Mucosa of rectum (tissue), 2 donors: Measurements from ENCODE around the gene NPTXR.

Experiments
- H3K27ac ChIP-seq, 2 donors: one replicate each; pipeline ENCODE4 v1.7.0; 2013; ENCODE audit warnings: inconsistent platforms in 2 of 2, low read depth in 2 of 2, low read length in 2 of 2
- H3K27me3 ChIP-seq, 2 donors: one replicate each; pipeline ENCODE4 v1.7.0; 2013; ENCODE audit warnings: low read length in 2 of 2; ENCODE audit not compliant: control insufficient read depth in 2 of 2, insufficient read depth in 2 of 2
- H3K36me3 ChIP-seq, 2 donors: one replicate each; pipeline ENCODE4 v1.7.0; 2013; ENCODE audit warnings: low read length in 2 of 2; ENCODE audit not compliant: control insufficient read depth in 2 of 2, insufficient read depth in 2 of 2
- H3K4me1 ChIP-seq, 2 donors: one replicate each; pipeline ENCODE4 v1.7.0; 2013; ENCODE audit warnings: low read length in 2 of 2, mild to moderate bottlenecking in 1 of 2; ENCODE audit not compliant: control insufficient read depth in 2 of 2, insufficient read depth in 2 of 2
- H3K4me3 ChIP-seq, 2 donors: one replicate each; pipeline ENCODE4 v1.7.0; 2013; ENCODE audit warnings: low read length in 2 of 2
- H3K9ac ChIP-seq, 2 donors: one replicate each; pipeline ENCODE4 v1.7.0; 2013; ENCODE audit warnings: low read length in 2 of 2, low read depth in 1 of 2, mild to moderate bottlenecking in 1 of 2
- H3K9me3 ChIP-seq, 2 donors: one replicate each; pipeline ENCODE4 v1.7.0; 2013; ENCODE audit warnings: low read length in 2 of 2; ENCODE audit not compliant: control insufficient read depth in 2 of 2
- donor health status: healthy.
- donor health status: Normal muscosa, but diverticular disease.

The NPTXR gene

DNA sequence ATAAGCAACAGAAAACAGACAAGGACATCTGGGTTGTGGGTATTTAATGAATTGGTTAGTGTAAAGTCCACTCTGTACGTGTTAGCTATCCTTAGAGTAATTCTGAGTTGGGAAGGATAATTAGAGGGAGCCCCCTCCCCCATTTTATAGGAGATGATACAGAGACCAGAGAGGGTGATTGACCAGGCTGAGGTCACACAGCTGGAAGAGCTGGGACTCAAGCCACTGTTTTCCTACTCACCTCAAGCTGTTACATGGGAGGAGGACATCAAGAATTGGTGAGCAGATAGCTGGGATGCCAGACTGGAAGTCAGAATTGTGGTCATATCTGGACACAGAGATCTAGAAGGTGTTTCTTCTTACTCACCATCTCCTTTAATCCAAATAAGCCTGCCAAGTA lies 8.7 kb upstream of the NPTXR start:
- Histone ChIP-seq H3K9ac (no peak overlapping the region), H3K4me1 (no peaks in the 10 kb centered on the region), H3K4me3 (no peak overlapping the region), H3K9me3 (no peaks in the 10 kb centered on the region), H3K27me3 (peaks cover 3 to 6% of the 10 kb centered on the region in 2 donors), H3K36me3 (no peaks in the 10 kb centered on the region), H3K27ac (no peak overlapping the region)

DNA sequence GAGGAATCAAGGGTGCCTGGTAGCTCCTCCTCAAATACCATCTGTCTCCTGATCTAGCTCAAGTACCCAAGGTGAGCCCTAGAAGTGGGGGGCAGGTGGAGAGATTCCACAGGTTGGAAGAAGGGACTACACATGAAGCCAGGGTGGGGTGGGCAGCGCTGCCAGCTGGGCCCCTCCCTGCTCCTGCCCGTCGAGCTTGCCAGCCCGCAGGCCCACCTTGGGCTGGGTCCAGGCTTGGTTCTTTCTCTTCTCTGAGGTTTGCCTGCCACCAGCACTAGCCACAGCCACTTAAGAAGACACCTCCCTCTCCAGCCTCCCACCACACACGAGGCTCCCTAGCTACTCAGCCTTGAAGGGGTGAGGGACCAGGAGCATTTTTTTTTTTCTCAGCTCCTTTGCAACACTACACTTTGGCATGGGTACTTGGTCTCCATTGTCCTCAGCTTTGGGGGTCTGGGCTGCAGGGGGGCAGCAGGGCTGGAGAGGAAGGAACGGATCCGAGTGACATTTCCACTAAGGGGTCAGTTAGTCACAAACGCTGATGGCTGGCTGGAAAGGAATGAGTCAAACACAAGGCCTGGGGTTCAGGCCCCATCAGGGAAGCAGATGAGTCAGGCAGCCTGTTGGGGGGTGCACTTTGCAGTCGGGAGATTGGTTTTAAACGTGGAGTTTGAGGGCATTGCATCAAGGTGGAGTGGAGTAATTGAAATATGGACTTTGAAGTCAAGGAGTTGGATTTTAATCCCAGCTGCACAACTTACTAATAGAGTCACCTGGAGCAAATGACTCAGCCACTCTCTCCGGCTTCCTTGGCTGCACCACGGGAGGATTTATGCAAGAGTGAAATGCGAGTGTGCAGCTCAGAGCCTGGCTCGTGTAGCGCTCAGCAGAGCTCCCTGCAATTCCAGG lies 7.4 kb upstream of the NPTXR start:
- Histone ChIP-seq H3K9me3 (no peaks in the 10 kb centered on the region), H3K4me3 (no peak overlapping the region), H3K36me3 (no peaks in the 10 kb centered on the region), H3K27ac (no peak overlapping the region), H3K4me1 (no peaks in the 10 kb centered on the region), H3K27me3 (peaks cover 3 to 12% of the 10 kb centered on the region in 2 donors), H3K9ac (no peak overlapping the region)

DNA sequence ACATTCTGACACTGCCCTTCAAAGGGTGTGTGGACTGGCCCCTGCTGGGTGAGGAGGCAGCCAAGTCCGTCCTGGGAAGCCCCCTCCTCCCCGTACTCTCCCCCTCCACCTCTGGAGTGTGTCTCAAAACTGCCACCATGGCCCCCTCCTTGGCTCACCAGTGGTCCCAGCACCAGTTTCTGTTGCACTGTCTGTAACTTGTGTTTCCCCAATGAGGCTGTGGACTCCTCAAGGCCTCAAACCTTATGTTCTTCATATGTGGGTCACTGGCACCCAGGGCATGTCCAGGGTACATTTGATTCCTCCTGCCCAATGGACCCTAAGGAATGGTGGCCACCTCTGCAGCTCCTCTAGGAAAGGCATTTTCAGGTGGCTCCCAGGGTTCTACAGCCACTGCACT lies 6.6 kb upstream of the NPTXR start:
- Histone ChIP-seq H3K4me1 (no peaks in the 10 kb centered on the region), H3K4me3 (no peak overlapping the region), H3K27me3 (peaks cover 5 to 17% of the 10 kb centered on the region in 2 donors), H3K36me3 (no peaks in the 10 kb centered on the region), H3K27ac (no peak overlapping the region), H3K9me3 (no peaks in the 10 kb centered on the region), H3K9ac (no peak overlapping the region)

DNA sequence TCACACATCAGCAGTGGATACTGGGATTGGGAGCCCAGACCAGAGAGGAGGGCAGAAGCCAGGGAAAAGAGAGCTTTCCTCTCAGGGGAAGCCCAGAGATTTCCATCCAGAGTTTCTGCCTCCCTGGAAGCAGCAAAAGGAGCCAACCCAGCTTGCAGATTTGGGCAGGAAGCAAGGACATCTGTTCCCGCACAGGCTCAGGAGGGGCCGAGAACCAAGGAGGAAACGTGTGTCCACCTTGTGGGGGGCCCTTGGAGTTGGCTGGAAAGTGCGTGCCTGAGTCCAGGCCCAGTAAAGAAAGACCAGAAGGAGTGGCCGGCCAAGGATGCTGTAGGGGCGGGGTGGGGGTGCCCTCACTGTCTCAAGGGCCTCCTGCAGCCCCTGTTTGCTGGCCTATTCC lies 6.0 kb upstream of the NPTXR start:
- Histone ChIP-seq H3K9ac (no peak overlapping the region), H3K27me3 (peaks cover 11 to 22% of the 10 kb centered on the region in 2 donors), H3K27ac (no peak overlapping the region)

DNA sequence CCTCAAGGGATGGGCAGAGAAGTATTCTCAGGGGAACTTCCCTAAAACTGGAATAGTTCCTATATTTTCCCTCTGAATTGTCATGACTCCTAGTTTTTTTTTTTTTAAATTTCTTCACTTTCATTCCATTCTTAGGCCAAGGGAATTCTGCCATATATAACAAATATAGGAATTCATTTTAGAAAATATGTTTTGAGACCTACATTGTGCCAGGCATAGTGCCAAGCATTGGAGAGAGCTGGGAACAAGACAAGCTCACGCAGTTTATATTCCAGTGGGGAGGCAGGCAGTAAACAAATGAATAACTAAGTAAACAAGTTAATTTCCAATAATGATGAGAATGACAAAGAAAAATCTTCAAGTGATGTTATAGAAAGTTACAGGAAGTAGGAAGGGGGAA lies 2.6 kb upstream of the NPTXR start:
- Histone ChIP-seq H3K27me3 (peaks cover 24 to 42% of the 10 kb centered on the region in 2 donors), H3K4me1 (peaks cover 3 to 5% of the 10 kb centered on the region in 2 donors)

More for the DNA sequence above, 6.0 kb upstream of the NPTXR start:
- no peaks in the 10 kb centered on the region for H3K4me1 ChIP-seq
- no peak overlapping the region for H3K4me3 ChIP-seq
- H3K36me3 ChIP-seq, result no peaks in the 10 kb centered on the region
- H3K9me3 ChIP-seq, result no peaks in the 10 kb centered on the region

DNA sequence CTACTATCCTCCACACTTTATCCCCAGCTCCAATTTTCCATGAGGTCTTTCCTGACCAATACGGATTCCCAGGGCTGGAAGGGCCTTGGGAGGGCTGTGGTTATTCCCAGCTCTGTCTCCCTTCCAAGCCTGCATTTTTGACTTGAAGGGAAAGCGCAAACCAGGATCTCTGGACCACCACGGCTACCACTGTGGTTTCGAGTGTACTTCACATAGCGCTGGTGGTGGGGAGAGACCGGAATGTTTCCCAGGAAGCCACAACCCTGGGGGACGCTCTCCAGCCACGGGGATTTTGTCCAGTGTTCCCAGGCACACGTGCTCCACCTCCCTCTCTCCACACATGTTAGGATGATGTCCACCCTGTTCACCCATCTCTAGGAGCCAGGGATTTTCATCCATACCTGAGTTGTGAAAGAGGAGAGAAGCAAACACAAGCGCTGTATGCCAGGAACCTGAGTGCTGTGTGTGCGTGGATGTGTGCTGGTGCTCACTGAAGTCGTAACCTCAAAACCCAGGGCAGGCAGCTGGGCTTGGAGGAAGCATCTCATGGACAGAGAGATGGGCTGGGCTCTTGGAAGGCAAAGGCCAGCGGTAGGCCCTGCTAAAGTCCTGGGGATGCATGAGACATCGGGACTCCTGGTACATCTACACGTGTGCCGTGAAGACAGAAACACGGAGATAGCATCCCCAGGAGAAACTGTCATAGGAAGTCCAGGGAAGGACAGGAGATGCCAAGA lies 1.3 kb upstream of the NPTXR start:
- Histone ChIP-seq H3K36me3 (no peaks in the 10 kb centered on the region), H3K4me3 (no peak overlapping the region), H3K9me3 (no peaks in the 10 kb centered on the region), H3K27ac (no peak overlapping the region), H3K4me1 (peaks cover 3 to 5% of the 10 kb centered on the region in 2 donors), H3K27me3 (peaks cover 29 to 47% of the 10 kb centered on the region in 2 donors), H3K9ac (no peak overlapping the region)

More for the DNA sequence above, 2.6 kb upstream of the NPTXR start:
- Histone ChIP-seq H3K27ac (no peak overlapping the region), H3K9ac (no peak overlapping the region), H3K9me3 (no peaks in the 10 kb centered on the region), H3K4me3 (no peak overlapping the region), H3K36me3 (no peaks in the 10 kb centered on the region)

DNA sequence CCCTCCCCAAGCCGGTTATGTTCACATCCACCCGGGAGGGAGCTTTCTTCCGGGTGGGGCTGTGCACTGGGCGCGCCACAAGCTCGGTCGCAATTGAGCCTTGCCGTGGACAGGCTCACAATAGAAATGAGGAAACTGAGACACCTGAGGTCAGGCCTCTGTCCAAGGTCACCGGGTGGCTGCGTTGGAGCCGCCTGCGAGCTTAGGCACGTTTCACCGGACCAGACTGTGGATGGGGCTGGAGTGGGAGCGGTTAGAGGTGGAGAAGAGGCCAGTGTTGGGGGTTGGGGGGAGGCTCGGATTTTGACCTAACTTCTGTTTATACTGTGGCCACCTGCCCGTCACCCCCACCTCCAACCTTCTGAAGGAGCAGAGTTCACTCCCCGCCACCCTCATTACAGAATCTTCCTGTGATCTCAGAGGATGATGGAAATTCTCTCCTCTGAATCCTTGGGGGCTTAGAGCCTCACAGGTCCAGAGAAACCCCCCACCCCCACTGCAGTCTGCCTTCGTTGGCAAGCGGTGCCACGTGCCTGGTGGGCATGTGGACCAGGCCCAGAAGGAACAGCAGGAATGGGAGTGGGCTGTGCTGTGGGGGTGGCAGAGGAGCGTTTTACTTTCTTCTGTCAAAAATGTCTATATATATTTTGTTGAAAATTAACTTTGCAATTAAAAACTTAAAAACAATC lies 631 bp upstream of the NPTXR start:
- H3K9me3 ChIP-seq, result no peaks in the 10 kb centered on the region
- no peaks in the 10 kb centered on the region for H3K36me3 ChIP-seq
- no peak overlapping the region for H3K4me3 ChIP-seq
- no peak overlapping the region for H3K27ac ChIP-seq
- H3K27me3 ChIP-seq, result peaks cover 34 to 47% of the 10 kb centered on the region in 2 donors
- H3K9ac ChIP-seq, result no peak overlapping the region
- peaks cover 3 to 5% of the 10 kb centered on the region in 2 donors for H3K4me1 ChIP-seq

DNA sequence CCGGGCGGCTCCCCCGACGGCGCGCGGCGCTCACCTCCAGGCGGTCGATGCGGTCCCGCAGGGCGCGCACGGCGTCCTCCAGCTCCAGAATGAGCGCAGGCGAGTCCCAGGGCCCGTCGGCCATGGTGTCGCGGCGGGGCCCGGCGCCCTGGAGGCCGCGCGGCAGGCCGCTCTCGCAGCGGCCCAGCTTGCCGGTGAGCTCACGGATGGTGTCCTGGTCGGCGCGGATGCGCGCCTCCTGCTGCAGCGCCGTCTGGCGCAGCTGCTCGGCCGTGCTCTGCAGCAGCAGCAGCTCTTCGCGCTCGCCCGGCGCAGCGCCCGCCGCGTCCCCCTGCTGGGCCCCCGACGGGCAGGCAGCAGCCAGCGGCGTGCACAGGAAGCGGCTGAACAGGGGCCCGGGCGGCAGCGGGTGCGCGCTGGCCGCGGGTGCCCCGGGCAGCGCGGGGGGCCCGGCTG lies 599 bp downstream of the NPTXR start:
- Histone ChIP-seq H3K27ac (no peak overlapping the region), H3K9me3 (no peaks in the 10 kb centered on the region), H3K9ac (peak overlapping the region in 1 of 2 donors; percentile 38), H3K4me1 (peaks cover 3 to 5% of the 10 kb centered on the region in 2 donors), H3K36me3 (no peaks in the 10 kb centered on the region), H3K4me3 (peak overlapping the region; percentile 16 to 50), H3K27me3 (peaks cover 31 to 46% of the 10 kb centered on the region in 2 donors)

DNA sequence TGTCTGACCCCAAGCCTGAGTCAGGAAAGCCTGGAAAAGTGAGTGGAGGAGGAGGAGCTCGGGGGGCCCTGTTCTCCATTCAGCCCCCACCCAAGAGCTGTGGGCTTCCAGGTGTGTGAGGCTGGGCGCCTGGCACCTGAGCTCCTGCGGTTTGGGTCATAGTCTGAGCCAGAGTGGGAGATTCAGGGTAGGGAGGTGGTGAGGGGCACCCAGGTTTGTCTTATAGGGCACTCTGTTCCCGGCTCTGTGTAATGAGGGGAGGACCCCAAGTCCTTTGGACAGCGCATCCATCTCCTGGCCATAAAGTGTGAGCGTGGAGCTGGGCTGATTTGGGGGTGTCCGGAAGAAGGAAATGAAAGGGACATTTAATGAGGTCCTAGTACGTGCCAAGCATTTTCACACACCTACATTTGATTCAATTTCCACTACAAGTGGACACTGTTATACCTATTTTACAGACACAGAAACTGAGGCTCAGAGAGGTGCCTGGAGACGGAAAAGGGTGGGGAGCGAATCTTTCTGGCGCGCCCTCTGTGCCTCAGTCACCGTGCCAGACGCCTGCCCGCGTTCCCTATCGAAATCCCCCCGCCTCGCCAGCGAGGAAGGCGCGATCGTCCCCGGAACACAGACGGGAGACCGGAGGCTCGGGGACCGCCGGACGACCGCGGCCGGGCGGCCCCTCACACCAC lies 1.2 kb downstream of the NPTXR start:
- H3K9ac ChIP-seq, result no peak overlapping the region
- no peaks in the 10 kb centered on the region for H3K36me3 ChIP-seq
- peaks cover 3 to 5% of the 10 kb centered on the region in 2 donors for H3K4me1 ChIP-seq
- peaks cover 31 to 46% of the 10 kb centered on the region in 2 donors for H3K27me3 ChIP-seq
- no peaks in the 10 kb centered on the region for H3K9me3 ChIP-seq
- H3K27ac ChIP-seq, result no peak overlapping the region
- peak overlapping the region in 1 of 2 donors; percentile 16 for H3K4me3 ChIP-seq
